Measurements from ENCODE around the gene RHOB.
"Not testable (repeated sequence)": the region's sequence is repeated elsewhere in the genome, so short reads cannot be mapped to it uniquely, and the experiment has no call there.

Gene RHOB

DNA sequence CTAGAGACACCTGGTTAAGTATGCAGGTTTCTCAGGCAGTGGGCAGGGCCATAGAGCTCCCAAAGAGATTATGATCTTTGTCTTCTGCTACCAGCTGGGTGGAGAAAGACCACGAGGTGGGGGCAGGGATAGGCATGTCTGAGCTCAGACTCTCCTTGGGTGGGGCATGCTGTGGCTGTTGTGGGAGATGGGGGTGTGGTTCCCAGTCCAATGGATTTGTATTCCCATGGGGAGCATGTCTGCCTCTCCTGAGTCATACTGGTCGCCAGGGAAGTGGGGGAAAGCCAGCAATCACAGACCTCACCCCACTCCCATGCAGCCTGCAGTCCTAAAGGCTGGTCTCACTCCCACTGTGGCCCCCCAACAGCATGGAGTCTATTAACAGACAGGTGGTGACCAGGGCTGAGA is 31.4 kb upstream of the RHOB start:
- no peak overlapping the region for H3K4me3 ChIP-seq (replicated peaks; ENCODE audit: low read depth, low read length)
- TF ChIP-seq, protein P1, sequence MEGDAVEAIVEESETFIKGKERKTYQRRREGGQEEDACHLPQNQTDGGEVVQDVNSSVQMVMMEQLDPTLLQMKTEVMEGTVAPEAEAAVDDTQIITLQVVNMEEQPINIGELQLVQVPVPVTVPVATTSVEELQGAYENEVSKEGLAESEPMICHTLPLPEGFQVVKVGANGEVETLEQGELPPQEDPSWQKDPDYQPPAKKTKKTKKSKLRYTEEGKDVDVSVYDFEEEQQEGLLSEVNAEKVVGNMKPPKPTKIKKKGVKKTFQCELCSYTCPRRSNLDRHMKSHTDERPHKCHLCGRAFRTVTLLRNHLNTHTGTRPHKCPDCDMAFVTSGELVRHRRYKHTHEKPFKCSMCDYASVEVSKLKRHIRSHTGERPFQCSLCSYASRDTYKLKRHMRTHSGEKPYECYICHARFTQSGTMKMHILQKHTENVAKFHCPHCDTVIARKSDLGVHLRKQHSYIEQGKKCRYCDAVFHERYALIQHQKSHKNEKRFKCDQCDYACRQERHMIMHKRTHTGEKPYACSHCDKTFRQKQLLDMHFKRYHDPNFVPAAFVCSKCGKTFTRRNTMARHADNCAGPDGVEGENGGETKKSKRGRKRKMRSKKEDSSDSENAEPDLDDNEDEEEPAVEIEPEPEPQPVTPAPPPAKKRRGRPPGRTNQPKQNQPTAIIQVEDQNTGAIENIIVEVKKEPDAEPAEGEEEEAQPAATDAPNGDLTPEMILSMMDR (IDR thresholded peaks at IDR 0.05; ENCODE audit: low read depth, low read length, missing control alignments), result no peak
- no peak for DNase-seq (ENCODE audit: extremely low read depth, low read depth)

DNA sequence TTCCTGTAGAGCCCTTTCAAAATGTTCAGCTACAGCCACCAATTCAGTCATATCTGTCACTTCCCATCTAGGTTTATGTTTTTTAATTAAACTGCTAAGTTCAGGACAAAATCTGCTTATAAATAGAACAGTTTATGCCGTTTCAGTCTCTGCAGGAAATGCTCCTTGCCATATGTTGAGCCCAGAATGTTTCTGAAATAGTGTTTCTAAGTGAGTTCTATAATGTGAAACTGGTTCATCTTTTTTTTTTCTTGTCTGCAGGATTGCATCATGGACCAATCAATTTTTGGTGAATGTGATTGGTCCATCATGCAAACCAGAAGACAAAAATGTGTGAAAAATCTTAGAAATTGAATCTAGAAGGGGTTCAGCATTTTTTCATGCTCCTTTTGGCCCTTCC is 30.2 kb upstream of the RHOB start:
- no peak for DNase-seq (ENCODE audit: extremely low read depth, low read depth)
- no peak overlapping the region for H3K4me3 ChIP-seq (replicated peaks; ENCODE audit: low read depth, low read length)
- TF ChIP-seq, protein P1 (IDR thresholded peaks at IDR 0.05; ENCODE audit: low read depth, low read length, missing control alignments), result no peak

DNA sequence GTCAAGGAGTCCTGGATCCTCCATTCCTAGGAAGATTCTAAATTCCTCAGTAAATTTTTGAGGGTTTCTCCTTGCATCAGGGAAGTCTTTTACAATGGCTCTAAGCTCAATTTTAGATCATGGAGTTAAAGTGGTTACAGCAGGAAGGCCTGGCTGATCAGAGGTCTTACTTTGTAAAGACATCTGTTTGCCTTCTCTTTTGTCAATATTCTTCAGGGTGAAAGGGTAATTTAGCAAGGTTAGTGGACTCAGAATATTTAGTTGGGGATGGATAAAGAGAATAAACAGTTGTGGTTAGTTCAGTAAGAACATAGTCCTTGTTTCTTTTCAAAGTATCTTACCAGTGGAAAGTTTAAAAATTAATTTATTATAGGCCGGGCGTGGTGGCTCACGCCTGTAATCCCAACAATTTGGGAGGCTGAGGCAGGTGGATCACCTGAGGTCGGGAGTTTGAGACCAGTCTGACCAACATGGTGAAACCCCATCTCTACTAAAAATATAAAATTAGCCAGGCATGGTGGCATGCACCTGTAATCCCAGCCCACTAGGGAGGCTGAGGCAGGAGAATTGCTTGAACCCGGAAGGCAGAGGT is 29.5 kb upstream of the RHOB start:
- not testable (repeated sequence) for DNase-seq (ENCODE audit: extremely low read depth, low read depth); H3K4me3 ChIP-seq (replicated peaks; ENCODE audit: low read depth, low read length)

DNA sequence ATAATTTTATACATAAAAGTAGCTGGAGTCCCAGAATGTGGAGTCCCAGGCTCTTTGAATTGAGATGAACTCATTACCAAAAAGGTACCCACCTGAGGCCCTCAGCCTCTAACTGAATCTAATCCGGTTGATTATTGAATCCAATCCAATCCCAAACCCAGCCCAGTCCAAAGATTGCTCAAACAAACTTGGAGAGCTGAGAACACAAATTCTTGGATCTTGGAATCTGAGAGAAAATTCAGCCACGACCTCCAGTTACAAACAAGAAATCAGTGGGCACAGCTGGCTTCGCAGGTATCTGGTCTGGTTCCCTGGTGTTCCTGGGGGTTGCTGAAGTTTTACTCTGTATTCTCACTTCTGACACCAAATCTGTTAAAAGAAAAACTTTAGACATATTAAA is 28.4 kb upstream of the RHOB start:
- DNase-seq (ENCODE audit: extremely low read depth, low read depth), result no peak
- TF ChIP-seq, protein P1 (IDR thresholded peaks at IDR 0.05; ENCODE audit: low read depth, low read length, missing control alignments), result no peak
- no peak overlapping the region for H3K4me3 ChIP-seq (replicated peaks; ENCODE audit: low read depth, low read length)

DNA sequence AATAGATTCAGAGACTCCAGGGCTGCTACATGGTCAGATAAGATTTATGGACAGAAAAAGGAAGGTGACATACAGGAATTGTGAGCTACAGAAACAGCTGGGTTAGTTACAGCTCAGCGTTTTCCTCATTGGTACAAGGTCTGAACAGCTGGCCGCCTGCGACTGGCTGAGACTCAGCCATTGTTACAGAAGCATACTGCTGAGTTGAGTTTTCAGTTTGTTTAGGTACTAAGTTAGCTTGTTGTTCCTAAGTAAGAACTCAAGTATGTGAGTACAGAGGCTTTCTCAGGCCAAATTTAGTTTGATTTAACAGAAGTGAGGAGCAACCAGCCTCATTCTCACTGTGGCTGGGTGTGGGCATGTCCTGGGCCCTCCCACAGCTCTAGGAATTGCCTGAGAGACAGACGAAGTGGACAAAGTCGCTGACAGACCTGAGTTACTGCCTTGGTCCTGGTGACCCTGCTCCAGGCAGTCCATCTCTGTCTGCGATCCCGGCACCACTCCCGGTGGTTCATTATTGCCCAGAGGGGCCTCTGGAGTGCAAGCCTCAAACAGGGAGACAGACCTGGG is 27.8 kb upstream of the RHOB start:
- no peak overlapping the region for H3K4me3 ChIP-seq (replicated peaks; ENCODE audit: low read depth, low read length)
- DNase-seq (ENCODE audit: extremely low read depth, low read depth), result no peak
- TF ChIP-seq, protein P1 (IDR thresholded peaks at IDR 0.05; ENCODE audit: low read depth, low read length, missing control alignments), result no peak

DNA sequence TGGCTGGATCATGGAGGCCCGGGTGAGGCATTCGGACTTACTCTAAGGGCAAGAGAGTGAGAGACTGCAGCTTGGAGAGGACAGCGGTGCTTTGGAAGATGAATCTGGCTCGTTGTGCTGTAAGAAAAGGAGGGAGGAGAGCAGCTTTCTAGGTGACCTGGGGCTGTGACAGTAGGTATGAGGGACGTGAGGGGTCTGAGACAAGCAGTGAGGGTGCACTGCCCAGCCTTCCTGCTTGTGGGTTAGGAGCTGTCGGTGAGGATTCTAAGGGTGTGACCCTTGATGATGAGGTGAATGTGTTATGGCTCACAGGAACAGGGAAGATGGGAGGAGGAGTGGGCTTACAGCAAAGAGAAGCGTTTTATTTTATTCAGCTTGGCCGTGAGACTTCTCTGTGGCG is 27.1 kb upstream of the RHOB start:
- TF ChIP-seq, protein P1 (IDR thresholded peaks at IDR 0.05; ENCODE audit: low read depth, low read length, missing control alignments), result no peak
- H3K4me3 ChIP-seq (replicated peaks; ENCODE audit: low read depth, low read length), result no peak overlapping the region
- no peak for DNase-seq (ENCODE audit: extremely low read depth, low read depth)

DNA sequence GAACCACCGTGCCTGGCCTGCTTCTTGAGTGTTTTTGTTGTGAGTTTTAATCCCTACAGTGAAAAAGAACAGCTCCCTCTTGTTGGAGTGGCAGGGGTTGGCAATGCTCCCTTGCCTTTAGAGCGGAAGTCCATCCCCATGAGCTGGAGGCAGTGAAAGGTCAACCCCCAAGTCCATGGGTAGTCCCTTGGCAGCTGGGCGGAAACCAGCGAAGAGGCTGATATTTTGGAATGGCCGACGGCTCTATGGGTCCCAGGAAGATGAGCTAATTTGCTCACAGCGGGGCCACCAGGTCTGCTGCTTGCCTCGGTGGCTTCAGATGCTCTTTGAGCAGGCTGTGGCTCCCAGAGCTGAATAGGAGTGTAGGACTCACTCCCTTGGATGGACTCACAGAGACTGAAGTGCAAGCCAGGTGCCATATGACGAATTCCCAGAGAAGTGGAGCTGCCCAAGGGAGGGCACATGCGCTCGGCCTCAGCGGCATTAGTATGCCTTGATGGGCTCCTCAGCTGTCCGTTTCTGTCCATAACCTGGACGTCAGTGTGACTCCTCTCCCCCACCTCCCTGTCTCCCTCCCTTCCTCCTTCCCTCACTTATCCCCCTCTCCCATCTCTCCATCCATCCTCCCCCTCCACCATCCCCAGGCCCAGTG is 25.4 kb upstream of the RHOB start:
- no peak for DNase-seq (ENCODE audit: extremely low read depth, low read depth)
- no peak overlapping the region for H3K4me3 ChIP-seq (replicated peaks; ENCODE audit: low read depth, low read length)
- TF ChIP-seq, protein P1 (IDR thresholded peaks at IDR 0.05; ENCODE audit: low read depth, low read length, missing control alignments), result no peak
